Gastrocnemius medialis (tissue), 4 donors: Measurements from ENCODE around the gene B4GALT6.

Experiments
- CTCF ChIP-seq, 5 experiments: fragments of 450-650 bp in 3 of 5; fragments of 200-600 bp in 2 of 5; sonication (generic) in 2 of 5; IDR thresholded peaks in 4 of 5; conservative IDR thresholded peaks in 1 of 5; 1 replicate in 4 of 5; 2 replicates in 1 of 5; pipeline ENCODE4 v1.5.1; 2016 to 2019; ENCODE audit warnings: antibody characterized with exemption in 5 of 5, mild to moderate bottlenecking in 3 of 5, moderate library complexity in 3 of 5
- POLR2A ChIP-seq, 2 donors: fragments of 450-650 bp; IDR thresholded peaks; one replicate each; pipeline ENCODE4 v1.6.1; 2017; ENCODE audit warnings: antibody characterized with exemption in 2 of 2, mild to moderate bottlenecking in 2 of 2, moderate library complexity in 2 of 2

- TF ChIP-seq CTCF (IDR thresholded peaks at IDR 0.05 in 4 of 5, conservative IDR thresholded peaks at IDR 0.05 in 1 of 5): no peak
- no peak for TF ChIP-seq POLR2A (IDR thresholded peaks at IDR 0.05)
These were observed 48.0 kb downstream of the B4GALT6 start for GRCh38 chr18:31636387-31636786.
